Hippocampal formation (tissue), 2 donors: ENCODE data around the gene NLGN1.
"Not testable (repeated sequence)": the region's sequence is repeated elsewhere in the genome, so short reads cannot be mapped to it uniquely, and the experiment has no call there.

Experiments
- DNase-seq, 2 donors: peaks; one replicate each; lab custom pipeline; 2025; lab: John Stamatoyannopoulos, UW

NLGN1 gene

GRCh38 chr3:174162550-174162949, 765.0 kb downstream of the NLGN1 start:
- DNase-seq, result no peak

GRCh38 chr3:174168026-174168425, 770.5 kb downstream of the NLGN1 start:
- no peak for DNase-seq

DNA sequence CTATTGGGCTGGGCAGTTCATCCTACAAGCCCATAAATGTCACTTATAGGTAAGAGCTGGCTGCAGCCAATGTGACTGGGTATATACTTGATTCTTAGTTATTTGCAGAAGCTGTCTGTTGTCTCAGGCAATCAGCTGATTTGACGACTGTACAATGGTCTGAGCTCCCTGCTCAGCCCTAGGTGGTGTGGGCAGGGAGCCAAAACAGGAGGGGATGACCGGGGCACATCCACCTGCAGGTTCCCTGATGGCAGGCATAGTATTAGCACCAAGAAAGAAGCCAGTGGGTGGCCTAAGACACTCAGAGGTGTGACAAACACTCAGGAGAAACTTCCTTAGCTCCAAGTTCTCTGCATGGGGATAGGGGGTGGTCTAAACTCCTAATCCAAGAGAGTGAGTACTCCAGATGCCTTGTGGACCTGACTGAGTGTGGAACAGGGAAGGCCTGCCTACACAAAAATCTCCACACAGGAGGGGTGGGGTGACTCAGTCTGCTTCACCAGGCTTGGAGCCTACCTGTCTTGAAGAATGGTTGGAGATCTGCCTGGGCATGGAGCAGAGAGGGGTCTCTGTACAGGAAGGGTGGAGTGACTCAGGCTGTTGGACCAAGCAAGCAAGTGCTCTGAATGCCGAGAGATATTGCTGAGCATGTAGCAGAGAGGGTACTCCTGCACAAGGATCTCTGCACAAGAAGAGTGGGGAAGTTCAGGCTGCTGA, 771.2 kb downstream of the NLGN1 start:
- DNase-seq, result no peak

GRCh38 chr3:174169736-174170135, 772.2 kb downstream of the NLGN1 start:
- no peak for DNase-seq

- DNase-seq, result no peak
Observed at GRCh38 chr3:174170248-174170647, 772.7 kb downstream of the NLGN1 start.

DNA sequence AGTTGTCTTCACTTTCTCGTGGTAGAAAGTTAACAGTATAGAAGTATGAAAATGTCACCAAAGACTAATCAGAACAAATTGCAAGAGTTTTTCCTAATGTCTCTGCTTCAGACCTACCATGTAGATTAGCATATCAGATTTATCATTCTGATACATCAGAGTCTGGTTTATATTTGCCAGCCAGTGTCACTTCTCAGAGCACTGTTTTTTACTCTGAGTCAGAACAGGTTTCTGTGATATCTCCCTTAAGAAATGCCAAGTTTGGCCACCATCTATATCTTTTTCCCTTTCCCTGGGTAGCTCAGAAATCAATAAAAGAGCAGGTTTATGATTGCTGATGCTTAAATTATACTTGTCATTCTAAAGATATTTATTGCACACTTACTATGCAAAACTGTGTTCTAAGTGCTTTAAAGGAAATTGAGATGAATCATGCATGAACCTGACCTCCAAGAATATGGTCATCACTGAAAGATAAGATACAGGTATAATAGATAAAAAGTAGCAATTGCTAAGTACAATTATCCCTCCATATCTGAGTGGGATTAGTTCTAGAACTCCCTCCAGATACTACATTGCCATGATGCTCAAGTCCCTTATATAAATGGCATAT, 788.9 kb downstream of the NLGN1 start:
- no peak for DNase-seq

DNA sequence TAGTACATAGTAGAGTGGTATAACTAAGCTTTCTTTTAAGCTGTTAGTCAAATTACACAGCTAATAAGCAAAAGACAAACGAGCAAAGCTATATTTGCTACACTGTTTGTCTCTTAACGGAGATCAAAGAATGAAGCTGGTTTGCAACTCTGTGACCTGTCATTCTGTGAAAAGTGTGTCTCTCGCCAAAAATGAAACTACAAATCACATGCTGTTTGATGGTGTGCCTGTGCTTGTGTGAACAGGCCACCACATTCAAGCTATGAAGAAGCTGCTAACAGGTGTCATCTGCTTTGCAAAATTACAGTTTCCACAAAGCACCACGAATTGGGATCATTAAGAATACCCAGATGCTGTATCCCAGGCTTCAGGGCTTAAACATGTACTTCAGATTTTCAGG, 793.8 kb downstream of the NLGN1 start:
- no peak for DNase-seq

DNA sequence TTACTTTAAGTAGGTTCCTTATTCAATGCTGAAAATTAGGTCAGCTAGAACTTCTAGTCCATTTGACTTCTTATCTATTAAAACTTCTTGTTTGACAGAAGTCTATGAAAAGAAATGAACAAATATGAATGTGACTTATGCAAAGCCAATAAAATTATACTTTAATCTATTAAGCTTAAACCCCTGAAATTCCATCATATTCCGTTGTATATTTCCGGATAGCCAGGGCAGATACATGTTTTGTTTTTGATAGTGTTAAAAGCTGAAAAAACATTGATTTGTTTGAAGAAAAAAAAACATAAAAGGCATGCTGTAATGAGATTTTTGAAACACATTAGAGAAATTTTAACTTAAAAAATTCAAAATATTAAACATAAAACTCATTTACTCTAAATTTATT, 794.4 kb downstream of the NLGN1 start:
- no peak for DNase-seq

DNA sequence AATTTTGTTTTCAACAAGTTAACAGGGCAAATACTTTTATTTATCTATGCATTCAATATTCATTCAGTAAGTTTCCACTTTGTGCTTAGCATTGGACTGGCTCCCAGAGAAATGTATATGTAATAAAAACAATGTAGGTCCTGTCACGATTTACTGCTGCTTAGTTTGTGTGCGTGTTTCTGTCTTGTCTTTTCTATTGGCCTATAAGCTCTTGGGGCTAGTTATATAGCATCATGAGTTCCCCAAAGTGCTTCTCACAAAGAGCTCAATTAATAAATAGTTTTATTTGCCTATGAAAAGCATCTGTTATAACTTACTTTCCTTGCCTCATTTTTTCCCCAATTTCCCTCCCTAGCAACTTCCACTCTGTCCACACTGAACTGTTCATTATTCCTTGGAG, 794.9 kb downstream of the NLGN1 start:
- no peak for DNase-seq

DNA sequence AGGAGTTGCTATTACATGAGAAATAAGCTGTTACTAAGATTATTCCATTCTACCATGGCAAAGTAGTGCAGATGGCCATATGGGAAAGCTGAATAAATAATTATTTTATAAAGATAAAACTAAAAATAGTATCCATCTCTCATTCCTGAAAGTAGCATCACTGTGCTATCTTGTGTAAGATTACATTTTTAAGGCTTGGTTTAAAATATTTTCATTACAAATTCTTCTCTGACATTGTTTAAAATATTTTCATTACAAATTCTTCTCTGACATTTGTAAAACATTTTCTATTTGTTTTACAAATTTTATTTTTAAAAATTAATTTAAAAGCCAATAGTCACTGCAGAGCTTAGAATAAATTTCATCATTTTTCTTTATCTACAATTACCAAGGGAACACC, 796.1 kb downstream of the NLGN1 start:
- DNase-seq, result no peak

- DNase-seq, result no peak
Observed at GRCh38 chr3:174197416-174197815, 799.9 kb downstream of the NLGN1 start.

DNA sequence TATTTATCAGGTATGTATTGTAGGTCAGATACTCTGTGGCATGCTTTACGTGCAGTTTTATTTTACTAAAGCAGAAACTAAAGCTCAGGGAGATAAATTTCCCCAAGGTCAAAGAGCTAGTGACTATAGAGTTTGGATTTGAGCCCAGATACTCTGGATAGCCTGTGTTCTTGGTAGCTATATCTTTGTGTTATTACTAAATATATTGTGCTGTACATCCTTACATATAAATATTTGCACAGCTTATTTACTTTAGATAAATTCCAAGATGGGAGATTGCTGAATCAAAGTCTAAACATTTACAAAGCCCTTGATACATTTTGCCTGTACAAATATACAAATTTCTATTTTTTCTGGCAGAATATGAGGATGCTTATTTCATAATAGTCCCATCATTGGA, 800.7 kb downstream of the NLGN1 start:
- no peak for DNase-seq

DNA sequence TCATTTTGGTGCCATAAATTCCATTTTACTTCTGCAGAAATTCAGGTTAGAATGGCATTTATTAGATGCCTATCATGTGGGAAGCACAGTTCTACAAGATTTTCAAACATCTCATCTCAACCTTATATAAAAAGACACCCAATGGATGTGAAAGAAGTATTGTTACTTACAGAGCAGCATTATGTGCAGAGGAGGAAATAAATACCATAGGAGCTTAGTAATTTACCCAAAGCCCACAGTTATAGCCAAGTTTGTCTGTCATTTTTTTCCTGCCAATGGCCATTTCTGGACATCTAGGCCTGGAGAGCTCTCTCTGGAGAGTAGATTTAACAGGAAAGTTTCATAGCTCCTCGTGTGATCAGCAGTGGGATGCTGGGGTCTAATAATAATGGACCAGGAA, 802.2 kb downstream of the NLGN1 start:
- no peak for DNase-seq

- DNase-seq, result no peak
Observed at GRCh38 chr3:174202116-174202515, 804.6 kb downstream of the NLGN1 start.

- peak in 1 of 2 donors; percentile 50 for DNase-seq
Observed at GRCh38 chr3:174202561-174202960, 805.0 kb downstream of the NLGN1 start.

DNA sequence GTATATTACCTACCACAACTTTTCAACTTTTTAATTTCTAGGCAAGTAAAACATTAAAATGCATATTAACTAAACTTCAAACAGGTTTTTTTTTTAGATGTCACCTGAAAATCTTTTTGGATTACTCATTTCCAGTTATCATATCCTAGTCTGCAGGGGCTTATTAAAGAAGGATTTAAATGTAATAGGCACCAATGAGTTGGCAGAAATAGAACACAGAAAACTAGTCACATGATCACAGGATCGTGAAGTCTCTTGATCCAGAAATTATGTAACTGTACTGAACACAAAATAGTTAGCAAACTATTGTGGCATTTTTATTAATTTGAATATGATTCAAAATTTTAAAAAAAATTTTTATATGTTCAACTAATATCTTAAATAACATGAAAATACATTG, 807.2 kb downstream of the NLGN1 start:
- DNase-seq, result no peak

DNA sequence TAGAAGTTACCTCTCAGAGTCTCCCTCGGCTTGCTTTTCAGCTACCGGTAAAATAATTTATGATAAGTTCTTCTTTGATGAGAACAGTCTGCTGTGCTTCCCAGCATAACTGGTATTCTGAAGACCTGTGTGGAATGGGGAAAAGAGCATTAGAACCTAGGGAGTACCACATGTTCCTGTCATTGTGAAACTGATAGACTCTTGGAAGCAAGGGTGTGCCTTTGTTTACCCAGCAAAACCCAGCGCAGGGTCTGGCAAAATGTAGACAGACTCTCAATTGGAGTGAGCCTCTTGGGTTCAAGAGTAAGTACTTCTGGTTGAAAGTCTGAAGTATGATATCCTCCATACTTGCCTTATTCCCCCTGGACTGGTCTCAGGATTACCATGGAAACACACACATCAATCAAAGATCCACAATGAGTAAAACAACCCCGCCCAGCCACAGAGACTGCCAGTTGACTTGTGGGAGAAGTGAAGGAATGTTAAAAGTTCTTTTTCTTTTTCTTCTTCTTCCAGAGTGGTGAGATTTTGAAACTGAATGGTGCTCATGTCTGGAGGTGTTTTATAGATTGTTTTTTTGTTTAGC, 809.2 kb downstream of the NLGN1 start:
- DNase-seq, result no peak

GRCh38 chr3:174208161-174208560, 810.6 kb downstream of the NLGN1 start:
- no peak for DNase-seq

- DNase-seq, result not testable (repeated sequence)
Observed at GRCh38 chr3:174211896-174212295, 814.4 kb downstream of the NLGN1 start.

DNA sequence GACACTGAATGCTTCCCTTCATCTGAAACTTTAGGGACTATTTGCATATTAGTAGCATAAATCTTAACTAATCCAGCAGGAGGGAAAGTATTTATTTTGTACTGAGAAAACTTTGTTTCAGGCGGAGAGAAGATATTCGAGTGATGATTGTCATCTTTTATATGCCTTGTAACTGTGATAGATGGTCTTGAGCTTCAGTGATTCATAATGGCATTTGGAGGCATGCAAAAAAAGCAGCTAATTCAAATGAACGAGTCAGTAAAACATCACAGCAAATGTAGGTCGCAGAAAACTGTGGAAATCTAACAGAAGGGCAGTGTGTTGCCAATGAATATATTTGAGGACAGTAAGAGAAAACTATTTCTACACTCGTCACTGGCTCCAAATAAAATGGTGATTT, 817.9 kb downstream of the NLGN1 start:
- no peak for DNase-seq

- no peak for DNase-seq
Observed at GRCh38 chr3:174216019-174216418, 818.5 kb downstream of the NLGN1 start.

- no peak for DNase-seq
Observed at GRCh38 chr3:174216946-174217718, 819.6 kb downstream of the NLGN1 start.

- no peak for DNase-seq
Observed at GRCh38 chr3:174218016-174218415, 820.5 kb downstream of the NLGN1 start.
